OCI-LY7 (cell line): ENCODE measurements around the gene MYO9B. TPM values are rescaled to one million over a fixed set of nuclear protein-coding genes. Genes with fewer than 3 reads are reported as not detected.

ENCODE experiments used
- BruUV-seq: library from RNA; stranded (reverse); fragments of 400-500 nt; replicated peaks from 2 replicates; lab custom pipeline; 2021; lab: Mats Ljungman, UMichigan
- CTCF ChIA-PET: fragments of 300-600 bp; sonication (Branson Sonifier 250); formaldehyde crosslinking; loops from one replicate; lab custom pipeline; 2022; ENCODE audit warnings: antibody characterized with exemption; ENCODE audit not compliant: unreplicated experiment; lab: Charles Lee
- POLR2A ChIA-PET: fragments of 300-600 bp; sonication (Branson Sonifier 250); formaldehyde crosslinking; loops from one replicate; lab custom pipeline; 2022; ENCODE audit warnings: antibody characterized with exemption; lab: Charles Lee
- DNase-seq: peaks from one replicate; pipeline ENCODE4 v3.0.0-alpha.2; 2015; ENCODE audit warnings: low spot score
- H2AFZ ChIP-seq: fragments of 200-600 bp; sonication (generic), shearing (Covaris generic); 2 replicates; pipeline ENCODE4 v1.6.1; 2014; ENCODE audit warnings: mild to moderate bottlenecking, antibody characterized with exemption, low read length, moderate library complexity
- H3K27ac ChIP-seq: fragments of 200-600 bp; sonication (generic); 2 replicates; pipeline ENCODE4 v1.5.1; 2014; ENCODE audit warnings: mixed run types, low read depth, mild to moderate bottlenecking, moderate library complexity, low read length, inconsistent platforms; ENCODE audit not compliant: poor library complexity, severe bottlenecking
- H3K36me3 ChIP-seq: fragments of 200-600 bp; sonication (generic); 2 replicates; pipeline ENCODE4 v1.6.1; 2014; ENCODE audit warnings: mild to moderate bottlenecking, antibody characterized with exemption, low read length, moderate library complexity, mixed read lengths; ENCODE audit not compliant: insufficient read depth
- H3K4me1 ChIP-seq: fragments of 200-600 bp; sonication (generic); 2 replicates; pipeline ENCODE4 v1.5.1; 2014; ENCODE audit warnings: mild to moderate bottlenecking, low read length; ENCODE audit not compliant: insufficient read depth, poor library complexity, severe bottlenecking
- H3K4me2 ChIP-seq: fragments of 200-600 bp; sonication (generic); 2 replicates; pipeline ENCODE4 v1.6.1; 2014; ENCODE audit warnings: mild to moderate bottlenecking, low read length
- H3K4me3 ChIP-seq: fragments of 200-600 bp; sonication (generic); 2 replicates; pipeline ENCODE4 v1.5.1; 2014; ENCODE audit warnings: mild to moderate bottlenecking, low read depth, low read length; ENCODE audit not compliant: poor library complexity, severe bottlenecking
- H3K79me2 ChIP-seq: fragments of 200-600 bp; sonication (generic); 2 replicates; pipeline ENCODE4 v1.6.1; 2016; ENCODE audit warnings: low read depth, mild to moderate bottlenecking, low read length, moderate library complexity, mixed read lengths; ENCODE audit not compliant: insufficient read depth
- H3K9me2 ChIP-seq: fragments of 200-600 bp; sonication (generic); 2 replicates; pipeline ENCODE4 v1.6.1; 2016; ENCODE audit warnings: mild to moderate bottlenecking, low read length, mixed read lengths; ENCODE audit not compliant: insufficient read depth
- H3K9me3 ChIP-seq: fragments of 200-600 bp; sonication (generic); 2 replicates; pipeline ENCODE4 v1.6.1; 2014; ENCODE audit warnings: mild to moderate bottlenecking, mixed run types, low read length, mixed read lengths
- H4K20me1 ChIP-seq: fragments of 200-600 bp; sonication (generic); 2 replicates; pipeline ENCODE4 v1.6.1; 2014; ENCODE audit warnings: mild to moderate bottlenecking, antibody characterized with exemption, low read length, moderate library complexity, mixed read lengths; ENCODE audit not compliant: insufficient read depth
- CTCF ChIP-seq: fragments of 200-600 bp; sonication (generic); conservative IDR thresholded peaks from 2 replicates; pipeline ENCODE4 v1.5.1; 2014; ENCODE audit warnings: mild to moderate bottlenecking, antibody characterized with exemption, low read length, moderate library complexity, mixed read lengths
- EZH2phosphoT487 ChIP-seq: fragments of 200-600 bp; sonication (generic); IDR thresholded peaks from 2 replicates; pipeline ENCODE4 v1.6.1; 2018; ENCODE audit warnings: low read depth, borderline replicate concordance, mild to moderate bottlenecking, mixed run types, antibody characterized with exemption, low read length, moderate library complexity, mixed read lengths
- intact Hi-C: fragments of 100-400 bp; cut with micrococcal nuclease; formaldehyde crosslinking; loops from one replicate; pipeline ENCODE4 v1.10.0; 2022; ENCODE audit not compliant: unreplicated experiment
- total RNA-seq, 2 experiments: library from RNA; depleted of rRNA in 1 of 2; stranded (reverse); fragments of >200 nt in 1 of 2; shearing (Covaris generic) in 1 of 2; gene quantifications; 2 replicates each; pipeline ENCODE4 v1.2.3, GENCODE V29; 2014 to 2022

MYO9B gene
- total RNA-seq, 2 experiments from 2014 or later: 74.7 to 150 TPM

- Histone ChIP-seq H3K9me2 (no peaks in the 10 kb centered on the region), H3K79me2 (peaks cover 23% of the 10 kb centered on the region; the same call in 1 of the 2 replicates), H2AFZ (no peak overlapping the region), H3K9me3 (no peaks in the 10 kb centered on the region), H3K27ac (no peak overlapping the region), H3K36me3 (peaks cover 9% of the 10 kb centered on the region; the same call in 1 of the 2 replicates), H4K20me1 (no peaks in the 10 kb centered on the region), H3K4me2 (no peak overlapping the region), H3K4me1 (peaks cover 45% of the 10 kb centered on the region), H3K4me3 (no peak overlapping the region)
- no peak for TF ChIP-seq CTCF
- no peak for TF ChIP-seq EZH2phosphoT487
- no TSS peak for BruUV-seq
- DNase-seq: no peak
- ChIA-PET CTCF (no interaction called here), POLR2A (interaction anchor here (0.7 kb wide), 1 partner anchor 13 kb away, joined by 4 read pairs; no protein-coding TSS in a partner anchor)
- intact Hi-C loops: loop anchor here (10.0 kb wide), 1 partner anchor 345 kb away; no protein-coding TSS in a partner anchor
These were observed 164.6 kb downstream of the MYO9B start for GRCh38 chr19:17240062-17240752.

- H3K27ac ChIP-seq: no peak overlapping the region
- H3K4me2 ChIP-seq: no peak overlapping the region
- no peak for DNase-seq
- no peaks in the 10 kb centered on the region for H3K9me2 ChIP-seq
- no TSS peak for BruUV-seq
- H2AFZ ChIP-seq: no peak overlapping the region
- H4K20me1 ChIP-seq: no peaks in the 10 kb centered on the region
- H3K4me3 ChIP-seq: no peak overlapping the region
- H3K36me3 ChIP-seq: peaks cover 9% of the 10 kb centered on the region; the same call in 1 of the 2 replicates
- ChIA-PET CTCF (no interaction called here), POLR2A (interaction anchor here (0.6 to 1.4 kb wide), 2 partner anchors 164 to 389 kb away, joined by 3 read pairs; no protein-coding TSS in a partner anchor)
- peaks cover 23% of the 10 kb centered on the region; the same call in 1 of the 2 replicates for H3K79me2 ChIP-seq
- peaks cover 39% of the 10 kb centered on the region for H3K4me1 ChIP-seq
- no peaks in the 10 kb centered on the region for H3K9me3 ChIP-seq
- TF ChIP-seq CTCF (no peak), EZH2phosphoT487 (no peak)
- intact Hi-C loops: loop anchor here (10.0 kb wide), 1 partner anchor 346 kb away; no protein-coding TSS in a partner anchor
These were observed 165.3 kb downstream of the MYO9B start for GRCh38 chr19:17240826-17241399.
